GM18870 (cell line): ENCODE results near the gene LINS1.
"Not testable (repeated sequence)": the region's sequence is repeated elsewhere in the genome, so short reads cannot be mapped to it uniquely, and the experiment has no call there.

Experiments used
- ATAC-seq: cut with Tn5 transposase; IDR thresholded peaks from one replicate; pipeline ENCODE4 v1.9.1; 2021; ENCODE audit warnings: moderate library complexity; ENCODE audit not compliant: unreplicated experiment

The LINS1 gene

DNA sequence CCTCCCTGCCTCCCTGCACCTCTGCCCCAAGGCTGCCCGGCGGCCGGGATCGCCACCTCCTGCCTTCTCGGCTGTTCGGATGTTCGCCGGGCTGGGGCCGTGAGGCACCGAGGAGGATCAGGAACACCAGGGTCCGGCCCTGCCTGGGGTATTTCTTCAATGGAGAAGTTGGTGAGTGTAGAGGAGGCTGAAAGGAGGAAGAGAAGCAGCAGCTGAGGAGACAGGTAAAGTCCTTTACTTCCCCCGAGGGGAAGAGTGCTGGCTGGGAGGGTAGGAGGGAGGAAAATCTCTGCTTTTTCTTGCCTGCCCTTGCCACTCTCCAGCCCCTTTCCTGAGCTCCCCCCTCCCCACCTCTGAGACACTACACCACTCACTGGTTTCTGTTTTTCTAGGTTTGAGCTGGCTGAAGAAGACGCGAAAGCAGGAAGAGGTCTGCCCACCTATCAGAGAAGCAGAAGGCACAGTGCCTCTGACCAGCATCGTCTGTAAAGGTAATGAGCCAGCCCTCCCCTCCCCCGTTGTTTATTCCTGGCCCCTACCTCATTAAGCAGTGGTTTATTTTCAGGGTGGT, 924 bp upstream of the LINS1 start:
- ATAC-seq, result peak; percentile 33

DNA sequence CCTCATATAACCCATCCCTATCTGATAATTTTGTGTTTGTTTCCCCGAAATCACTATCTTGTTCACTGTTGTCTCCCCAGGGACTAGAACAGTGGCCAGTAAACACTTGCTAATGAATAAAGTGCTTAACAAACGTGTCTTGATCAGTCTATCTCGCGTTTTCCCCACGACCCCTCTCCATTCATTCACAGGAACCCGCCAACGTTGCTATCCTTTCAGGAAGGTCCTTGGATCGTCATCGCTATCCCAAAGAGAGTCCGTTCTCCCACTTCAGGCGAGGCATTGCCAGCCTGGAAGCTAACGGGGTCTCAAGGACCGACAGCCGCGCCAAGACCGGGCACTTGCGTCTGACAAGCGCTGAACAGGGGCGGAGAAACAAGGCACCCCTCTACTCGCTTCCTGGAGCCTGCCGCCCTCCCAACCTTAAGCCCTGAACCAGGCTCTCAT, 344 bp downstream of the LINS1 start:
- no peak for ATAC-seq

DNA sequence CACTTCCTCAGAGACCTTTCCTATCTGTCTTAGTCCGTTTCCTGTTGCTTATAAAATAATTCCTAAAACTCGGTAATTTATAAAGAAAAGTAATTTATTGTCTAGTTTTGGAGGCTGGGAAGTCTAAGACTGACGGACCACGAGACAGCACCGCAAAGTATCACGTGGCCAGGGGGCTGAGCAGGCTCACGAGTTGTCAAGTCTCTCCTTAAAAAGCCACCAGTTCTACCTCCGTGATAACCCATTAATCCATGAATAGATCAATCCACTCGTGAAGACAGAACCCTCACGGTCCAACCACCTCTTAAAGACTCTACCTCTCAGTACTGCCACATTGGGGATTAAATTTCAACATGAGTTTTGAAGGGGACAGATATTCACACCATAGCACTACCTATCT, 821 bp downstream of the LINS1 start:
- ATAC-seq, result no peak

DNA sequence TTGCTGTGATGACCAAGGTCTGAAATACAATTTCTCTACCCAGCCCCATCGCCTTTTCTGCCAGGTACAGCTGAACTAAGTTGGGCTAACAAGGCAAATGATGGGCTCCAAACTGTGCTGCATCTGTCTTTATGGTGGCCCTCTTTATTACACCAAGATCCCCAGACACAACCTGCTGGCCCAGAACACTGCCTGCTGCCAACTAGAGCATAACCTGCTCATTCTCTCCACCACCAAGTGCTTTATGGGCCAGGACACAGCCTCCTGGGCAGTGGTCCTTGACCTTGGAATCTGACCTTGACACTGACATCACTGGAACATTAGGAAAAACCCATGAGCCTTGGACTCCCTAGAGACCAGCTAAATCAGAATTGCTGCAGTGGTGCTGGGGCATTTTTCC, 3.3 kb downstream of the LINS1 start:
- ATAC-seq, result no peak

DNA sequence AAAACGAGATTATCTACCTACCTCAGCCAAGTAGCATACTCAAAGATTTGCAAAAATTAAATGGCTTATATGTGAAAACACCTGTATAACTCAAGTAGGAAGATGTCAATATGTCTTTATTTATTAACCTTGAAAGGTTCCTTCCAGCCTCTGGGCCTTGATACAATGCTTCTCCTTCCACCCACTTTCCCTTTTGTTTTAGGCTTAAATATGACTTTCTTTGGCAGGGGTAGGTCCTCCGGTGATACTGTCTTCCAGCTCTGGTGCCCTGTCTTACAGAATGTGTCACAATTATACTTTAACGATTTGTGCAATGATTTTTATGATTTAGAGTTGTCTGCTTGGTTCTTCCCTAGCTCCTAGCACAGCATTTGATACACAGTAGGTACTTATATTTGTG, 4.1 kb downstream of the LINS1 start:
- ATAC-seq, result no peak

DNA sequence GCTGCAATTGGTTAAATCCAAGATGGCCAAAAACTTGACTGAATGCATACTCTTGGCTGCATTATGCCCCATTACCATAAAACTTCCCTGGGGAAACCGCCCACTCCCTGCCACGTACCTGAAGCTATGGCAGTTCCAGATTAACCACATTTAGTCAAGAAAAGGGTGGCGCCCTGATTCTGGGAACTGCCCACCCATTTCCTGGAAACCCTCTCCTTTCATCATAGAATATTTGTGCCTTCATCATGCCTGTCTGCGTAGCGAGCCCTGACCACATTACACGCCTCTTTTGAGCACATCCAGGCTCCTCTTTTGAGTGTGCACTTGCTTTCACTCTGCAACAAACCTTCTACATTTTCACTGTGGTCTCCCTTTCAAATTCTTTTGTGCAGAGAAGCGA, 5.2 kb downstream of the LINS1 start:
- ATAC-seq, result peak; percentile 84

DNA sequence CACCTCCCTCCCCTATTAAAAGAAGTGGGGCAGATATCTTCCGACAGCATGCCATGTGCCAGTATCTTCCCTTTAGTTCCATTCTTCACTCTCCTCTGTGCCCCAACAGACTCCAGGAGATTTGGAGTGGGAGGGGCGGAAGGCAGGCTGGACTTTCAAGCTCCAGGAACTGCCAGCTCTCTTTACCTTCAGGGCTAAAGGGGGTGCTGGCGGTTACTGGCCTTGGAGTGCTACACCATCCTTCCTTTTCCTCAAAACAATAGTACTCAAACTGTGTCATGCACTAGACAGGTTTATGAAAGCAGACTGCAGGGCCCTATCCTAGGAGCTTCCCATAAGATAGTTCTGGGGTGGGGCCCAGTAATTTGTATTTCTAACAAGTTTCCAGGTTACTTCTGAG, 6.0 kb downstream of the LINS1 start:
- no peak for ATAC-seq

DNA sequence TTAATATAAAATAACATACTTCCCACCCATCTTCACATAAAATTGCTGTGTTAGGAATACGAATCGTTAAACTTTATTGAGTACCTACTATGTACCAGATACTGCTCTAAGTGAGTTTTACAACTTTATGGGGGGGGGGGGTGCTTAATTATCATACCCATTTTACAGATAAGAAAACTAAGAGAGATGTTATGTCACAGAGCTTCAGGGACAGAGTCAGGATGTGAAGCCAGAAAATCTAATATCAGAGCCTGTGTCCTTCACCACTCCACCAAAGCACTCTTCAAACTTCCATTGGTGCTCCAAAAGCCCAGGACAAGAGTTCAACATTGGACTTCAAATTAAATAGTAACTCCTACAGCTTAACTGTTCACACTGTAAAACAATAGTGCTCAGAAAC, 8.6 kb downstream of the LINS1 start:
- ATAC-seq, result no peak

DNA sequence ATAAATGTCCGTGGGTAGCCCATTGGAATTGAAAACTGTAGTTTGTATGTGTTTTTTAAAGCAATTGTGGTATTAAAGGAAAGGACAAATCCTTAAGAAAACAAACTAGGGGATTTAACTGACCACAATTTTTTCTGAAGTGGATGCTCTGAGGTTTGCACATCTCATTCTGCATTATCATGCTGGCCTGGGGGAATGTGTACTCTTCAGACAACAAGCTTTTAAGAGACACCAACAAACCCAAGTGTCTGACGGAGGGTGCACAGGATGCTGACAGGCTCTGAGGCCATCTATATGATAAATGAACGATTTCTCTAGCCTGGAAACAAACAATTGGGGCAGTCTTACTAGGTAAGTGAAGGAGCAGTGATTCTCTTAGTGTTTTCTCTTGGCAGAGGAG, 9.1 kb downstream of the LINS1 start:
- no peak for ATAC-seq

DNA sequence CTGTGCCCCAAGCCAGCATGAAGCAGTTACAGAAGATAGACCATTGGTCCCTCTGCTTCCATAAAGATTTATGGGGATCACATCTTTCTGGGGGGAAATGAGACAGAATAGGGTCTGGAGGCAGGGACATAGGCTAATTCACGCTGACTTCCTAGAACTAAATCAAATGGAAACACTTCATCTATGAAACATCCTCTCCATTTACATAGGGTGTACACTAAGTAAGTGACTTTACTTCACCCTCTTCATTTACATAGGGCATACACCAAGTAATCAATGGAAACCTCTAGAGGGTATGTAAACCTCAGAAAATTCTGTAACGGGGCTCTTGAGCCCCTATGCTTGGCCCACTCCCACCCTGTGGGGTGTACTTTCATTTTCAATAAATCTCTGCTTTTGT, 10.1 kb downstream of the LINS1 start:
- no peak for ATAC-seq

DNA sequence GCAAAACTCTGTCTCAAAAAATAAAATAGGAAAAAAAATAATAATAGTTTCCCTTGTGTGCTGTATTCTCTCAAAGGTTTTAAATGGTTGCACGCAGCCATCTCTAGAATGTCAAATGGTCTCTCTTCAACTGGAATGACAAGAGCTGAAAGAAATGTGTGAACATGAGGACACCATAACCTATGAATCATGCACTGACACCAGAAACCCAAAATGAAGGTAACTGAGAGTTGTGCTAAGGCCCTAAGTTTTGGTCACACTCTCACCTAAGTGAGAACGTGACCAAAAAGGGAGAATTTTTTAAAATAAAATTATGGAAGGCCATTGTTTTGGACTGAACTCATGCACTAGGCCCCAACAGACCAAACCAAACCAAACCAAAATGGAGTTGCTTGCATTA, 10.8 kb downstream of the LINS1 start:
- not testable (repeated sequence) for ATAC-seq

DNA sequence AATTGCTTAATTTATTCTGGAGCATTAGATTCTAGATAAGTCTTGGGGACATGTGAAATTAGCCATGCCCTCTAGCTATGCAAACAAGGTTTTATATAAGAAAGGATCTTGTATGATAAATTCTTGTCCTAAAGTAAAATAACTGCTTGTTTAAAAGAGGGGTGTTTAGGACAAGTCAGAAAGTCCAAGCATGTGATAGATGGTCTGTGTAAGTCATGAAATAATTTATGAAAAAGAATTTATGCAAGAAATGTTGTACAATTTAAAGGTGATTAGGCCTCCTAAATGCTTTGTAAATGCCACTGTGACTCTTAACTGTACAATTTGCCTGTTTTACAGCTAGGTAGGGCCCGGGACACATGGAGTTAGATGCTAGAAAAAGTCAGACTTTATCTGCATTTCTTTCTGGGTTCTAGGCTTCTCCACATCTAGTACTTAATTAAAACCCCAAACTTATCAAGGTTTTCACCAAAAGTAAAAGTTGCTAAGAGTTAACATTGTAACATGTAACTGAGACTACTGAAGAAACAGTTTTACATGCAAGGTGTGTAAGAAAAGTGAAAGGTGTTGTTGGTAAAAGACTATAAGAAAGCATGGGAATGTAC, 13.2 kb downstream of the LINS1 start:
- no peak for ATAC-seq

DNA sequence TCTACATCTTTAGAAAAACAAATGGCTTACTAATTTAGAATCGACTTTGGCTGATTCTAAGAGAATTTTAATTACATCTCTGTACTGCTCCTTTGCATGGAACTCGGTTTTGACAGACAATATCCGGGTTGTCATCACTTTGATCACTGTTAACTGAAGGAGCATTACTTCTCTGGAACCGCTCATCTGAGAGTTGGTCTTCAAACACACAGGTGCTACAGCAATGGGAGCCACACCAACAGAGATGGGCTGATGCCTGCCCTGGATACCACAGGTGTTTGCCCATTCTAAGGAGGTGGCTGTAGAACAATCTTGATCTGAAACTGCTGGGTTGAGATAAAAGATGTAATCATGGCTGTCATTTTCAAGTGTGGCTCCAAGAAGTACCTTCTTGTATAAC, 21.6 kb downstream of the LINS1 start:
- no peak for ATAC-seq

DNA sequence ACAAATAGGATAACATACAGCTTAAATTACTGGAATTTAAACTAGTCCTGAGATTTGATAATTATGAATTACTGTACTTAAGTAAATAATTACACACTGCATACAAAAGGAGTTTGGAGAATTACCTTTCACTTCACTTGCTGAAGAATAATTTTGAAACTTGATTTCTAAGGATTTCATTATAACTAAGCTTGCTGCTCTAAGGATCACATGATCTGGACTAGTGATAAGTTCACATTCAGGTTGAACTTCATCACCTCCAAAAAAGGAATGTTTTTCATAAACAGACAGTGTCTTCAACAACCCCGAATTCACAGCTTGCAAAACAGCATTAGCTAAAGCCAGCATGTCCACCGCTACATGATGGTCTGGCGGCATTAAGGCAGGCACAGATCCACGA, 28.5 kb downstream of the LINS1 start:
- ATAC-seq, result no peak

DNA sequence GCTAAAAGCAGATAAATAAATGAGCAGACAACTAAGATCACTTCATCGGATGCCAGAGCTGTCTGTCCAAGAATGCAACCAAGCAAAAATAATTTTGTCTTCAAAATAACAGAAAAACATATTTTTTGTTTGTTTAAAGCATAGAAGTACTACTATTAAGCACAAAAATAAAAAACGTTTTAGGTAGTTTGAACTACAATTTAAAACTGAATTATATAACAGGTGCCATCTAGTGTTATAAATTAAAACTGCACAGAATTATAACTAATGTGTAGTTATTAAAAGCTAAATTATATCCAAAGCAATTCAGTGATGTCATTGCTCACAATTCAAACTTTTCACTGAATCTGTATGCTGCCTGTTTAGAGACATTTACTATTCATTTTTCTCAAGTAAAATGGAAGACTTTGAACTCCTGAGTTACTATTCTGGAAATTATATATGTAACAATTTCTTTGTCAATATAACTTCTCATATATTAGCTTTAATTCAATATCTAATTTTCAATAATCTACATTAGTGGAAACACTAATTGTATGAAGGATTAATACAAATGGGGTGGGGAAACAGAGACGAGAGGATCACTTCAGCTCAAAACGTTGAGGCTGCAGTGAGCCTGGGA, 29.5 kb downstream of the LINS1 start:
- no peak for ATAC-seq

DNA sequence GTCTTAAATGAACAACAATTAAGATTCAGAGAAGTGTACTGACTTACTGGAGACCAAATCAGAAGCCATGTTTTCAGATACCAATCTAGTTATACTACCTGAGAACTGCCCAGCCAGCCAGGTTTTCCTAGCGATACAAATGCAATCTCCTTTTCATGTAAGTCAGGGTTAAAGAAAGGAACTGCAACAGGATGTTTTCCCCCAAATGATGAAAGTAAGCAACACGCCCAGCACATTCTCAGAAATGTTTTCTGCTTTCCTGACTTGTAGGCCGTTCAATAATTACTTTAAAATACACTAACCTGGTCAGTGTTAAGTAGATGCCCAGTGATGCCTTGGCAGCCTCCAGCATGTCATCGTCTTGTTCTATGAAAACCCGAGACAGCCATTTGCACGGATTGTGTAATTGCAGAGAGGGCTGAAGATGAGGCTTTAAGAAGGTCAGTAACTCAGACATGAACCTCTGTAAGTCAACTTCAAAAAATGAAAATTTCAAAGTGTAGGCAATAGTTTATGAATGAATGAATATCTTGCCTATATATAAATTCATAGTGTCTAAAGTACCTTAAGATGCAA, 30.3 kb downstream of the LINS1 start:
- ATAC-seq, result no peak

DNA sequence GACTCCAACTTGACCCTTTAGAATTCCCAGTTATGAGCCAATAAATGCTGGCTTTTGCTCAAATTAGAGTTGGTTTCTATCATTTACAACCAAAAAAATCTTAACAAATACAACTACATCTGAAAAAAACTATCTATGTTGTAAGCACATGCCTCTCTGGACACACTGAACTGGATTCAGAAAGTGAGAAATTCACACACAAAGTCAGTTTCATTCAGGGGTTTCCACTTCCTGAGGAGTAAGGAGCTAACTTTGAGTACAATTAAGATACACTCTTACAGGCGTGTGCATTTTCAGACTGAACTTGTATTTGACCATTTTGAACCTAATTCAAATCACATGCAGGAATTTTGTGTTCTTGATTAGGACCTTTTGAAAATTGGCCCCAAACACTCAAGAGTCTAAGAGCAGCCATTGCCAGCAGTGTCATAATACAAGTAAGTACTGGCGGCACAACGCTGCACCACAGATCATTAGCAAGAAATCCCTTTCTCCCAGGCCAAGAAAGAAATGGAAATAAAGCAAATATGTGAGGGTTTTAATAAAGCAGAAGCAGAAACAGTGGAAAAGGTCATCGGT, 31.2 kb downstream of the LINS1 start:
- ATAC-seq, result peak; percentile 89

DNA sequence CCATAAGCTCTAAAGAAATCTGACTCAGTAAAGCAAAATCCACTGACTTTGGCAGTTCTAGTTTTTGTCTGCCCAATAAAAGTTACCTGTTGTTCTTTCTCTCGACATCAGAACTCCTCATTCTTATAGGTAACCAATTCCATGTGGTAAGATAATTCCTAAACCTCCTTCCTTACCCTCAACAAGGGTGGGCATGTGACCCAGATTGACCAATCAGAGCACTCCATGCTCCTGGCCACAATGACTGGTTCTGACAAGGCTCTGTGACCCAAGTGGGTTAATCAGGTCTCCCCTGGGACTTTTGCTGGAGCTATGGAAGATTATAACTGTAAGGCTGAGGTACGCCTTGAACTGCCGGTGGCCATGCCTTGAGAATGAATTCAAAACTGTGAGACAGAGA, 31.7 kb downstream of the LINS1 start:
- peak; percentile 19 for ATAC-seq

DNA sequence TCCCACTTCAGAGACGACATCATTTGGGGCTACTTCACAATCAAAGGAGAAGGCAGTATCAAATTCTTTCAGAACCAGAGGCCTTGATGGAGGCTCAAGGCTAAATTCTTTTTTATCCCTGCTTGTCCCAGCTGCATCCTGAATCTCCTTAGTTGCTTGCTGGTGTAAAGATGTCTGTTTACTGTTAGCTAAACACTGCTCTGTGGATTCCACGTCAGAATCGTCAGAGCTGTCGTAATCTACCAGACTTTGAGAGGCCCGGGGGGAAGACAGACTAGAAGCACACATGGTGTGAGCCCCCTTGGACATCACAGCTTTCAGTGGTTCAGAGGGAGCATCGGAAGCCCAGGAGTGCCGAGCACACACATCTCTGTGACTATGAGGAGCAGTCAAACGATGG, 32.6 kb downstream of the LINS1 start:
- no peak for ATAC-seq

DNA sequence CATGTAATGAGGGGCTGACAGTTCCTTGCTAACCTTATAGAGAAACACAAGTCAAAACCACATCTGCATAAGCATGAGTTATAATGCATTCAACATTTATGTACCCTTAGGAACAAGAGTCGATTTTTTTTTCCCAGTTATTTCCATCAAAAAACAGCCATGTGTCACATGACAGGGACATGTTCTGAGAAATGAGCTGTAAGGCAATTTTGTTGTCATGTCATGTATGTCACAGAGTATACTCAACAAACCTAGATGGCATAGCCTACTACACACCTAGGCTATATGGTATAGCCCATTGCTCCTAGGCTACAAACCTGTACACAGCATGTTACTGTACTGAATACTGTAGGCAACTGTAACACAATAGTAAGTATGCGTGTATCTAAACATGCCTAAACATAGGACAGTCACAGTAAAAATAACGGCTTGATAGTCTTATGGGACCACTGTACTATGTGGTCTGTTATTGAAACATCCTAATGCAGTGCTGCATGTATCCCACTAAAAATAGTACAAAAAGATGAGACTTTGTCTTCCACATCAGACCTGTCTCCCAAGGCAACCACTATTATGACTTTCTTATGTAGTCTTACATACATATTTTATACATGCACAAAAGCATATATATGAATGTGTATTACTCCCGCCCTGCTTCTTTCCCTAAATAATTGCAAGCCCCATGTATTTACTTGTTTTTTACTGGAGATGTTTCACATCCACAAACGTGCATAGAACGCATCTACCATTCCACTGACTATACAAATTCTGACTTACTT, 34.9 kb downstream of the LINS1 start:
- no peak for ATAC-seq

DNA sequence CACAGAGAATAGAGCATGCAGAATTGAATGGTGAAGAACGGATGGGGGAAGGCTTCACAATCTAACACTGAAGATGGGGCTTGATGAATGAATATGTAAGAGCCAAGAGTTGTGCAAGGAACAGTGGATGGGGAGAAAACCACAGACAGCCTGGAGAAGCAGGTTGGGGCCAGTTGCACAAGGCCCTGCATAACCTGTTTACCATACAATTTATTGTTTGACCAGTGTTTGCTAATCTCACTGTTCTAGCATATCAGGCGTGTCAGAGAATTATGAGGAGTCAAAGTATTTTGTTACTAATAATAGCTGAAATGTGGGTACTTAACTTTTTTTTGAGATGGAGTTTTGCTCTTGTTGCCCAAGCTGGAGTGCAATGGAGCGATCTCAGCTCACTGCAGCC, 36.4 kb downstream of the LINS1 start:
- no peak for ATAC-seq
